A673 (cell line): ENCODE data around the gene NPSR1.

ENCODE experiments used
- EZH2 ChIP-seq: fragments of 200-600 bp; sonication (generic); IDR thresholded peaks from 2 replicates; pipeline ENCODE4 v1.6.1; 2017; ENCODE audit warnings: borderline replicate concordance, low read depth, mild to moderate bottlenecking, mixed read lengths, antibody characterized with exemption, low read length; ENCODE audit not compliant: poor library complexity, severe bottlenecking
- TF ChIP-seq, protein P1 (sequence below): fragments of 300-800, 200-600 bp; sonication (generic); conservative IDR thresholded peaks from 2 replicates; pipeline ENCODE4 v1.5.1; 2017; ENCODE audit warnings: low read depth, mild to moderate bottlenecking, antibody characterized with exemption, low read length, moderate library complexity, mixed read lengths

DNA sequence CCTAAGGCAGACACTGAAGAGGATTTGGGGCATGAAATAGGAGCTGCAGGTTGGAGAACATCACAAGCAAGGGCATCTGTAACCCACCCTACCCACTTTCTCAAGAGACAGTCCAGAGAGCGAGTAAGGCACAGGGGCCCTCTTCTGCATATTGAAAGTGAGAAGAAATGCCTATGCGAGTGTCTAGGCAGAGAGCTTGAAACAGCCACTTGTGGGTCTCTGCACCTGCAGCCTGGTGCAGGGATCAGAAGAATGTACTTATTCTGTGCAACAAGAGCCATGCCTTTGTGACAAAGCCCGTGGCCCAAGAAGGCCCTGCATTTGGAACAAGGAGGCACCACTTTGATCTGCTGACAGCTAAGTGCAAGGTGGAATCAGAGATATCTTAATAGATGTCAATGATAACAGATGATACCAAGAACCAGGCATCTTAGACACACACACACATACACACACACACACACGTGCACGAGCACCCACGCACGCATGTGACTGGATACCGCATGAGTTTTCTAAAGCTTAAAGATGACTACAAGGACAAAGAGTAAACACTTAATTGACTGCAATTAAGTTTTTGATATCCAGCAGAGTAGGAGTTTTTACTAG, 89.3 kb downstream of the NPSR1 start:
- TF ChIP-seq, protein P1, sequence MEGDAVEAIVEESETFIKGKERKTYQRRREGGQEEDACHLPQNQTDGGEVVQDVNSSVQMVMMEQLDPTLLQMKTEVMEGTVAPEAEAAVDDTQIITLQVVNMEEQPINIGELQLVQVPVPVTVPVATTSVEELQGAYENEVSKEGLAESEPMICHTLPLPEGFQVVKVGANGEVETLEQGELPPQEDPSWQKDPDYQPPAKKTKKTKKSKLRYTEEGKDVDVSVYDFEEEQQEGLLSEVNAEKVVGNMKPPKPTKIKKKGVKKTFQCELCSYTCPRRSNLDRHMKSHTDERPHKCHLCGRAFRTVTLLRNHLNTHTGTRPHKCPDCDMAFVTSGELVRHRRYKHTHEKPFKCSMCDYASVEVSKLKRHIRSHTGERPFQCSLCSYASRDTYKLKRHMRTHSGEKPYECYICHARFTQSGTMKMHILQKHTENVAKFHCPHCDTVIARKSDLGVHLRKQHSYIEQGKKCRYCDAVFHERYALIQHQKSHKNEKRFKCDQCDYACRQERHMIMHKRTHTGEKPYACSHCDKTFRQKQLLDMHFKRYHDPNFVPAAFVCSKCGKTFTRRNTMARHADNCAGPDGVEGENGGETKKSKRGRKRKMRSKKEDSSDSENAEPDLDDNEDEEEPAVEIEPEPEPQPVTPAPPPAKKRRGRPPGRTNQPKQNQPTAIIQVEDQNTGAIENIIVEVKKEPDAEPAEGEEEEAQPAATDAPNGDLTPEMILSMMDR = no peak
- TF ChIP-seq EZH2 = no peak
